Mononuclear cell (primary cell): Measurements from ENCODE around the gene THADA. TPM values are rescaled to one million over a fixed set of nuclear protein-coding genes. Genes with fewer than 3 reads are reported as not detected.

Source experiments
- H3K27me3 ChIP-seq: 2 replicates; pipeline ENCODE4 v1.6.0; 2011; ENCODE audit warnings: low read length, control low read depth; ENCODE audit not compliant: insufficient read depth
- H3K4me1 ChIP-seq: 2 replicates; pipeline ENCODE4 v1.5.1; 2011; ENCODE audit warnings: mild to moderate bottlenecking, low read length, control low read depth; ENCODE audit not compliant: insufficient read depth
- H3K4me3 ChIP-seq: 2 replicates; pipeline ENCODE4 v1.5.1; 2011; ENCODE audit warnings: mild to moderate bottlenecking, low read length, moderate library complexity
- H3K9me3 ChIP-seq: 2 replicates; pipeline ENCODE4 v1.5.1; 2011; ENCODE audit warnings: low read depth, mild to moderate bottlenecking, control low read depth, low read length
- total RNA-seq: library from RNA; depleted of rRNA; stranded (reverse); fragments of >200 nt; gene quantifications from one replicate; pipeline ENCODE4 v1.2.3, GENCODE V29; 2012

The THADA gene
- total RNA-seq, 1 donor = 25.5 TPM

DNA sequence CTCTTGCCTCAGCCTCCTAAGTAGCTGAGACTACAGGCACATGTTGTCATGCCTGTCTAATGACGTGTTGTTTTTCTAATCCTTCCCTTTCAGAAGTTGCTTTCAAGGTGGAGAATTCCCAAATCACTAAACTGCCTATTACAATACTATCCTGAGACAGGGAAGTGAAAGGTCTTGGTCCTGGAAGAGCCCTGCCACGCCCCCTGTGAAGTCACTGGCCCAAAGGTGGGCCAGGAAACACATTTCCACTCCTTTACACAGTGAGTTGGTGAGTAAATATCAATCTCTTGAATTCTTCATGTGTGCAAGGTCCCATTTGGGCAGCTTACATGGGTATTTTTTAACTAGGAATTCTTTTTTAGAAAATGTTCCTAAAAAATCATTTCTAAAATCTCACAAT lies 150.1 kb downstream of the THADA start:
- Histone ChIP-seq H3K27me3 (no peaks in the 10 kb centered on the region), H3K4me3 (no peak overlapping the region), H3K9me3 (peaks cover 4% of the 10 kb centered on the region), H3K4me1 (peaks cover 13% of the 10 kb centered on the region)

DNA sequence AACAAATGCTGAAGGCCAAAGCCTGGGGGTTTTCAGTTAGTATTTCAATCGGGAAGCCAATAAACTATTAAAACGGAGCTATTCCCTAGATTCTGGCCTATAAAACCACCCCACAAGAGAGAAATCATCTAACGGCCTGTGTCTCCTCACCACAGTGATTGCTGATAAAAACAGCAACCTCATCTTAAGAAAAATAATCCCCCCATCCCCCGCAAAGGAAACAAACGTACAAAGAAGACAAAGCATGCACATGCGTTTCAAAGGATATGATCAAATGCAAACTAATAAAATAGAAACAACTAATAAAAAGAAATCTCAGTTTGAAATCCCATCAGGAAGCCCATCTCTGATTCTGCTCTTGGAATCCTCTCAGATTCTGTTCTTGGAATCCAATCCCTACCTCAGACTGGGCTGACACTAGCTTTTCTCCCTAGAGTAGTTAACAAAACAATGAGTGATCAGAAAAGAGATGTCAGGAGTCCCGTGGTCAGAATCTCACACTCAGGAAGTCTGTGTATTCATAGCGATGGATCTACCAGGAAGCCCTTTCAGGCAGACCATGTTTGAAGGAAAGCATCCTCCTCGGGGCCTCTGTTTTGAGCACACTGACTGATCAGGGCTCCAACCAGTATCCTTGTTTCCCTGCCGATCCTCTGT lies 150.7 kb downstream of the THADA start:
- H3K9me3 ChIP-seq = no peaks in the 10 kb centered on the region
- H3K4me3 ChIP-seq = no peak overlapping the region
- H3K4me1 ChIP-seq = peaks cover 13% of the 10 kb centered on the region
- H3K27me3 ChIP-seq = no peaks in the 10 kb centered on the region

DNA sequence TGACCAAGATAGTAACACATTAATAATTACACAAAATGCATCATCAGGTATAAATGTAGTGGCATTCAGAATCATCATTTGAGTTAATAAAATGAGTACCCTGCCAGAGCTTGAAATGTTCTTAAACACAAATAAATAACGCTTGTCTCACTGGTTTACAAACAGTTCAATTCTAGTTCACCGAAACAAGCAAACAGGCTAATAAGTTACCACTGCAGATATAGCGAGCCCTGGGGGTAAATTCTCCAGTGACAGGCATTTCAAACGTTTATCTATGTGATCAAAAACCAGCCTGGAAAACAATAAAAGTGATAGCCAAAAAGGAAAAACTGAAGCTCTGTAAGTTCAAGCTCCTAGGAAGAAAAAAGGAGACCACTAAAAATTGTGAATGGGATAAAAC lies 152.6 kb downstream of the THADA start:
- Histone ChIP-seq H3K4me3 (no peak overlapping the region), H3K4me1 (peaks cover 13% of the 10 kb centered on the region), H3K27me3 (no peaks in the 10 kb centered on the region), H3K9me3 (no peaks in the 10 kb centered on the region)

DNA sequence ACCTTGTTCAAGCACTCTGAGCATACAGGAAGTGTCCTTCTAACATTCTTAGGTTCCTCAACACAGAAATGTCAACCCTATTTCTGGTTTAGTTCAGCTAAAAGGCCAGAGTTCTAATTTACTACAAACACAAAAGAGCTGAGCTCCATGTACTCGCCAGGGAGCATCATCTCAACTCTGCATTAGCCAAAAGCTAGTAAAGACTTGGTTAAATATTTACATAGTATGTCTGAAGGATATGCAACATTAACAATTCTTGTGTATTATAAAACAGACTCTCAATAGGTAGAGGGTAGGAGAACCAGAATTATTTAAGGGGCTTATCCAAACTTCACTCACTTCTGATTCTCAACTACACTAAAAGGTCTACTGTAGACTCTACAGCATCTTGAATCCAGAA lies 154.6 kb downstream of the THADA start:
- Histone ChIP-seq H3K9me3 (no peaks in the 10 kb centered on the region), H3K27me3 (no peaks in the 10 kb centered on the region), H3K4me3 (no peak overlapping the region), H3K4me1 (peaks cover 13% of the 10 kb centered on the region)

DNA sequence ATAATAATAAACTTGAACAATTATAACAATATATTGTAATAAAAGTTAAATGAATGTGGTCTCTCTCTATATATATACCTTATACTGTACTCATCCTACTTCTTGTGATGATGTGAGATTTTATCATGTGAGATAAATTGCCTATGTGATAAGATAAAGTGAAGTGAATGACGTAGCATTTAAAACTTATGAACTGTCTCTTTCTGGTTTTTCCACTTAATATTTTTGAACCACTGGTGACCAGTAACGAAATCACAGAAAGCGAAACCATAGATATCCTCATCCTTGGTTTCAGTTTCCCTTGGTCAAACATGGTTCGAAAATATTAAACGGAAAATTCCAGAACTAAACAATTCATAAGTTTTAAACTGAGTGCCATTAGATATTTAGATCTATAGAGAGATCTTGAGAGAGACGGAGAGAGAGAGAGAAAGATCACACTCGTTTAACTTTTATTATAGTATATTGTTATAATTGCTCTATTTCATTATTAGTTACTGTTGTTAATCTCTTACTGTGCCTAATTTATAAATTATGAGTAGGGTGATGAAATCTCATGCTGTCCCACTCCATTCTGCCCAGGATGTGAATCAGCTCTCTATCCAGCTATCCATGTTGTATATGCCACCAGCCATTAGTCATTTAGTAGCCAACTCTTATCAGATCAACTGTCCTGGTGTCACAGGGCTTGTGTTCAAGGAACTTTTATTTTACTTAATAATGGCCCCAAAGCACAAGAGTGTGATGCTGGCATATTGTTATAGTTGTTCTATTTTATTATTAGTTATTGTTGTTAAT lies 156.8 kb downstream of the THADA start:
- Histone ChIP-seq H3K4me1 (peaks cover 4% of the 10 kb centered on the region), H3K9me3 (no peaks in the 10 kb centered on the region), H3K4me3 (no peak overlapping the region), H3K27me3 (no peaks in the 10 kb centered on the region)

DNA sequence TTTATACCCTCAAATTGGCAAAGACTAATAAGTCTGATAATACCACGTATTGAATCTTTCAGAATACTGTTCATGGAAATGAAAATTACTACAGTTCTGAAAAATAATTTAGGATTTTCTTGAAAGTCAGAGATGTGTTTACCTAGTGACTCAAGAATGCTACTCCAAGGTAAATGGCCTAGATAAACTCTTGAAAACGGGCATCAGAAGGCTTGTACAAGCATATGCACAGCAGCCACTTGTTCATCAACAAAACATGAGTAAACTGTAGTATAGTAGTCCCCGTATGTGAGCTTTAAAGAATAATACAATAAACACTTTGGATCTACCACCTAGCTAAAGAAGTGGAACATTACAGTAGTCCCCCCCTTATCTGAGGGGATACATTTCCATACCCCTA lies 157.5 kb downstream of the THADA start:
- H3K9me3 ChIP-seq = no peaks in the 10 kb centered on the region
- H3K4me3 ChIP-seq = no peak overlapping the region
- no peaks in the 10 kb centered on the region for H3K27me3 ChIP-seq
- peaks cover 4% of the 10 kb centered on the region for H3K4me1 ChIP-seq

DNA sequence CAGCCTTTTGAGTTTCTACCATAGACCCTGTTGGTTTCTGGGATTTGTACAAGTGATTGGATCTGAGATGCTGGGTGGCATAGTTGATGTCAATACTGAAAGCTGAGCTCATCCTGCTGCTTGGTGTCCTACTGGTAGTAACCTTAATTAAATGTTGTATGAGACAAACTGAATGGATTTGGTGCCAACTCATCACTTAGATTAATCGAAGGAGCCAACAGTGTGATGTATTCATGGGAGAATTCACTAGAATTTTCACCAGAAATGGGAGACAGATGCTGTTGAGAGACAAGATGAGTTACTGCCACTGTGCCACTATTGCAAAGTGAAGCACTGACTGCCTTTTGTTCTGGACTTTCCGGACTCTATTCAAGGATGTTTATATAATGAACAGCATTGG lies 158.5 kb downstream of the THADA start:
- Histone ChIP-seq H3K4me1 (peaks cover 4% of the 10 kb centered on the region), H3K4me3 (no peak overlapping the region), H3K27me3 (no peaks in the 10 kb centered on the region), H3K9me3 (no peaks in the 10 kb centered on the region)

DNA sequence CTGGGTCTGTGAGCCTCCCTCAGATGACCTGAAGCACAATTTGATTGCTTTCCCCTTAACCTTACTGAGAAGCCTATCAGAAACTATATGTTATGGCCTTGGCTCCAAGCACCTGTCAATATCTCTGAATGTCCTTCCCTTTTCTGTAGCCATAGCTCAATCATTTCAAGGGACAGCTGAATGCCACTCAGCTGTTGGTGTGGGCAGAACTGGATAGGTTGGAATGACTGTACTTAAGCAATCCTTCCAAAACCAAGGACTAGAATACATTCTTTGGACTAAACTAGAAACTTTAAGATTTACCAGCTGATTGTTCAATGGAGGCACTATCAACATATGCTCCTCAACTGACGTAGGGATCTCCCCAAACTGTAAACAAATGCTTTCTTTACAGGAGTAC lies 159.4 kb downstream of the THADA start:
- H3K4me3 ChIP-seq = no peak overlapping the region

DNA sequence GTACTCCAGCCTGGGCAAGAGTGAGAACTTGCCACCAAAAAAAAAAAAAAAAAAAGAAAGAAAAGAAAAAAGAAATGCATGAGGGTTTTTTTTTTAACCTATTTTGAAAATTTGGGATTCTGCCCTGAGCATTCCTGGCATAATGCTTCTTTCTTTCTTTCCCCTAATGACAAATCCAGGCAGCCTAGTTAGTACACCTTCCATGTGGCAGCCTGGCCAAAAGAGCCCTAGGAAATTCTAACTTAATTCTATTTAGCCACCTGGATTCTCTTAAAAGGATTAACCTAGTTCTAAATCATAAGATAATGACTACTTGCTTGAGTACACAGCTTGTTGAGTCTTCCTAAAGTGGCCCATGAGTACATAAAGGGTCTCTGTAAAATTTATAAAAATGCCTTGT lies 160.1 kb downstream of the THADA start:
- Histone ChIP-seq H3K27me3 (no peaks in the 10 kb centered on the region), H3K9me3 (no peaks in the 10 kb centered on the region), H3K4me1 (peaks cover 4% of the 10 kb centered on the region), H3K4me3 (no peak overlapping the region)

More for the DNA sequence above, 159.4 kb downstream of the THADA start:
- Histone ChIP-seq H3K27me3 (no peaks in the 10 kb centered on the region), H3K9me3 (no peaks in the 10 kb centered on the region), H3K4me1 (peaks cover 4% of the 10 kb centered on the region)

DNA sequence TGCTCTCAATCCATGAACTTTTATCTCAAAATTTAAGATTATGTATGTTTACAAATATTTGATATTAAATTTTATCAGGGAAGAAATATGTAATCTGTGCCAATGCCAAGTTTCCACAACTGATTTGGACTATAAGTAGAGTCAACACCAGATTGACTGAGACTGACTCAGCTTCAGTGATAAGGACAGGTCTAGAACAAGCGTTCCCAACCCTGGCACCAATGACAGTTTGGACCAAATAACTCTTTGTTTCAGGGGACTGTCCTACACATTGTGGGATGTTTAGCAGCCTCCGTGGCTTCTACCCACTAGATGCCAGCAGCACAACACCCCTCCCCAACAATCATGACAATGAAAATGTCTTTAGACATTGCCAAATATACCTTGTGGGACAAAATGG lies 165.3 kb downstream of the THADA start:
- Histone ChIP-seq H3K4me3 (no peak overlapping the region), H3K4me1 (peaks cover 19% of the 10 kb centered on the region), H3K9me3 (no peaks in the 10 kb centered on the region)

DNA sequence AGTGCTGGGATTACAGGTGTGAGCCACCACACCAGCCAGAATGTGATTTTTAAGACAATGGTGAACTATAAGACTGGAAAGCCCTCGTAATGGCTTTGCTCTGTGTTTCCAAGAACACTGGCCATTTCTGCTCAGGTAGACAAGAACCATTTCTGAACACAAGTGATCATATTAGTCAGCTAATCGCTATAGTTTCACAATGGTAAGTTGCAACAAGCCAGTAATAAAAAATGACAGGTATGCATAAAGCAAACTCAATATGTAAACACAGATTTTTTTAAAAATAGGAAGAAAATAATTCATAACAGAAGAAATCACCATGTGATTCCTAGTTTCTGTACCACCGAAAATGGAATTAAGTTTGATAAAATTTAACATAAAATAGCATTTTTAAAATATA lies 166.5 kb downstream of the THADA start:
- Histone ChIP-seq H3K27me3 (no peaks in the 10 kb centered on the region), H3K4me3 (no peak overlapping the region), H3K9me3 (no peaks in the 10 kb centered on the region), H3K4me1 (peaks cover 30% of the 10 kb centered on the region)

More for the DNA sequence above, 165.3 kb downstream of the THADA start:
- H3K27me3 ChIP-seq = no peaks in the 10 kb centered on the region

DNA sequence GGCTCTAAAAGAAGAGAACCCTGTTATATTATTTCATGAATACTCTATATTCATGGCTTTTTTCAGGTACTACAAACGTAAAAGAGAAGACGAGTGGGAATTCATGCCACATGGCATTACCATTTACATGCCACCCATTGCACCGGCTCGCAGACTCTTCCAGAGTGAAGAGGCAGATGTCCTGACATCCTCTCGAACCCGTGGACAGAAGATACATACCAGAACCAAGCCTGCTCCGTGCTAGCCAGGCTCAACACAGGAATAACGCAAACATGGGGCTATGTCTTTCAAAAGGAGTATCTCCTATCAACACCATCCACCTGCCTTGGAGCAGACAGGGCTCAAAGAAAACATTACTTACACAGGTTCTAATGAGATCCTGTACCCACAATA lies 168.8 kb downstream of the THADA start:
- Histone ChIP-seq H3K4me3 (no peak overlapping the region), H3K4me1 (peaks cover 39% of the 10 kb centered on the region)

DNA sequence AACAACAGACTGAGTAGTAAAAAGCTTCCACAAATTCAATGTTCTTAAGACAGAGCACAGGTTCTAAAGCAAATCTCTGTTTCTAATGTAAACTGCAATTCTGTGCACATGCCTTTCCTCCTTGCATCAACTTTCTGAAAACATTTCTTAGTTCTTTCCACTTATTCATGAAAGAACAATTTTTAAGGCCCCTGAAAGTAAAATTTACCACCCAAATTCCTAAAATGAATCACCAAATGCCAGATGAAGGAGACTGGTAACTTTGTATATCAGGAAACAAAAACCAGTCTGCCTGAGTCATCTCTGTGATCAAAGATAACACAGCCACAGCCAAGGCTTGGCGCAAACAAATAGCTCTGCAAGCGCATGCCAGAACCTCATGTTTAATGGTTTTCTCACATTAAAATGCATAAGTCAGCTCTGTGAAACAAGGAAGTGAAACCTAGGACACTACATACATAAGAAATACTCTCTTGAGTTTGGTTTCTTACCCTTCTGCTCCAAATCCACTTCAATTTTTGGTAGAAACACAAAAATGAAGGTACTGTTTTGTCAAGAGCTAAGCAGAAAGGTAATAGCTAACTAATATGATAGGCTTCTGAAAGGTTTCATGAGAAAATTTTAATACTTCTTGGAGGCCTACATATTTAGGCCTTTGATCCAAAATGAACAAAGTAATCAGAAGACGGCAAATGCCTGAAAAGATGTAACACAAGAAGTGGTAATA lies 169.4 kb downstream of the THADA start:
- Histone ChIP-seq H3K4me3 (no peak overlapping the region), H3K4me1 (peaks cover 39% of the 10 kb centered on the region), H3K9me3 (no peaks in the 10 kb centered on the region), H3K27me3 (no peaks in the 10 kb centered on the region)

More for the DNA sequence above, 168.8 kb downstream of the THADA start:
- Histone ChIP-seq H3K27me3 (no peaks in the 10 kb centered on the region), H3K9me3 (no peaks in the 10 kb centered on the region)

DNA sequence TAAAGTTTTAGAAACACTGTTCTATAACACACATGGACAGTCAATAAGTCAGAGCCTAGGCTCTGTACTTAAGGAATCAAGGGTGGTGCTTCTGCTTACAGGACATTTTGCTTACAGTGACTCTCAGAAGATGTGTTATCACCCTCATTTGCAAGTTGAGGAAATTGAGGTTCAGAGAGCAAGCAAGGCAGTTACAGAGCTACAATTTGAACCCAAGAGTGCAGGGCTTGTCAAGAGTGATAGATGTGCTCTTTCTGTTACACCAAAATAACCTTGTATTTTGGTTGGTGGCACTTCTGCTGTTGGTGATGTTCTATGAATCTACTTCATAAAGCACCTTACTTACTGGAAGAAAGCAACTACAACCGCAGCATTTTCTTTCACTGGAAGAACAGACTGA lies 170.2 kb downstream of the THADA start:
- H3K27me3 ChIP-seq = no peaks in the 10 kb centered on the region
- H3K9me3 ChIP-seq = no peaks in the 10 kb centered on the region
- peaks cover 39% of the 10 kb centered on the region for H3K4me1 ChIP-seq
- no peak overlapping the region for H3K4me3 ChIP-seq
